Upper lobe of left lung (tissue), 4 donors: ENCODE measurements around the gene NSL1.

Experiments
- EP300 ChIP-seq, 4 donors: sonication (generic); formaldehyde crosslinking; IDR thresholded peaks; one replicate each; pipeline ENCODE4 v1.5.1; 2017; ENCODE audit warnings: antibody characterized with exemption in 4 of 4, control low read depth in 2 of 4
- POLR2A ChIP-seq, 4 donors: fragments of 450-650 bp; IDR thresholded peaks; one replicate each; pipeline ENCODE4 v1.5.1; 2016 to 2017; ENCODE audit warnings: antibody characterized with exemption in 4 of 4, mild to moderate bottlenecking in 2 of 4
- POLR2AphosphoS5 ChIP-seq, 2 donors: sonication (generic); formaldehyde crosslinking; IDR thresholded peaks; one replicate each; pipeline ENCODE4 v1.5.1; 2017; ENCODE audit warnings: antibody characterized with exemption in 2 of 2
- TF ChIP-seq, protein P1 (sequence below), 6 experiments: fragments of 450-650 bp in 4 of 6; fragments of 200-600 bp in 2 of 6; sonication (generic) in 2 of 6; IDR thresholded peaks; one replicate each; pipeline ENCODE4 v1.5.1; 2016 to 2019; ENCODE audit warnings: antibody characterized with exemption in 6 of 6

DNA sequence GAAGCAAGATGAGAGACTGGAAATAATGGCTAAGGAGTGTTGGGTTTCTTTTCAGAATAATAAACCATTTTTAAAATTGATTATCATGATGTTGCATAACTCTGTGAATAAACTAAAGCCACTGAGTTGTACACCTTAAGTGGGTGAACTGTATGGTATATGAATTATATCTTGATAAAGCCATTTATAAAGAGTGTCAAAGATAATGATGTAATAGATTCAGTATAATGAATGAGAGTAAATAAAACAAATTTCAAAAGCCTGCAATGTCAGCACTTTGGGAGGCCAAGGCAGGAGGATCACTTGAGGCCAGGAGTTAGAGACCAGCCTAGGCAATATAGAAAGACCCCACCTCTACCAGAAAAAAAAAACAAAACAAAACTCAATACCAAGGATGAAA, 16.3 kb downstream of the NSL1 start:
- no peak for TF ChIP-seq POLR2AphosphoS5 (IDR thresholded peaks at IDR 0.05)
- TF ChIP-seq POLR2A (IDR thresholded peaks at IDR 0.05), result no peak
- TF ChIP-seq, protein P1, sequence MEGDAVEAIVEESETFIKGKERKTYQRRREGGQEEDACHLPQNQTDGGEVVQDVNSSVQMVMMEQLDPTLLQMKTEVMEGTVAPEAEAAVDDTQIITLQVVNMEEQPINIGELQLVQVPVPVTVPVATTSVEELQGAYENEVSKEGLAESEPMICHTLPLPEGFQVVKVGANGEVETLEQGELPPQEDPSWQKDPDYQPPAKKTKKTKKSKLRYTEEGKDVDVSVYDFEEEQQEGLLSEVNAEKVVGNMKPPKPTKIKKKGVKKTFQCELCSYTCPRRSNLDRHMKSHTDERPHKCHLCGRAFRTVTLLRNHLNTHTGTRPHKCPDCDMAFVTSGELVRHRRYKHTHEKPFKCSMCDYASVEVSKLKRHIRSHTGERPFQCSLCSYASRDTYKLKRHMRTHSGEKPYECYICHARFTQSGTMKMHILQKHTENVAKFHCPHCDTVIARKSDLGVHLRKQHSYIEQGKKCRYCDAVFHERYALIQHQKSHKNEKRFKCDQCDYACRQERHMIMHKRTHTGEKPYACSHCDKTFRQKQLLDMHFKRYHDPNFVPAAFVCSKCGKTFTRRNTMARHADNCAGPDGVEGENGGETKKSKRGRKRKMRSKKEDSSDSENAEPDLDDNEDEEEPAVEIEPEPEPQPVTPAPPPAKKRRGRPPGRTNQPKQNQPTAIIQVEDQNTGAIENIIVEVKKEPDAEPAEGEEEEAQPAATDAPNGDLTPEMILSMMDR (IDR thresholded peaks at IDR 0.05), result no peak
- no peak for TF ChIP-seq EP300 (IDR thresholded peaks at IDR 0.05)
